H9 (cell line): ENCODE measurements around the gene RGS5. TPM values are rescaled to one million over a fixed set of nuclear protein-coding genes. Genes with fewer than 3 reads are reported as not detected.
A peak's percentile ranks its signal among the peaks of the same experiment; 100 is the strongest.

Experiments
- DNase-seq: peaks from one replicate; pipeline ENCODE4 v3.0.0-alpha.2; 2017
- H2AFZ ChIP-seq: one replicate; pipeline ENCODE4 v1.6.1; 2013; ENCODE audit warnings: mild to moderate bottlenecking, low read length, control low read depth, moderate library complexity
- H2AK5ac ChIP-seq: 2 replicates; pipeline ENCODE4 v1.6.1; 2013; ENCODE audit warnings: low read length, control low read depth, mixed read lengths; ENCODE audit not compliant: insufficient read length
- H2BK120ac ChIP-seq: one replicate; pipeline ENCODE4 v1.6.1; 2013; ENCODE audit warnings: low read depth, mild to moderate bottlenecking, low read length, control low read depth, inconsistent platforms; ENCODE audit not compliant: poor library complexity, severe bottlenecking
- H2BK12ac ChIP-seq: 2 replicates; pipeline ENCODE4 v1.6.1; 2013; ENCODE audit warnings: low read length, control low read depth, mixed read lengths, low read depth; ENCODE audit not compliant: insufficient read length
- H2BK15ac ChIP-seq: 2 replicates; pipeline ENCODE4 v1.6.1; 2013; ENCODE audit warnings: low read depth, low read length, control low read depth
- H2BK20ac ChIP-seq: one replicate; pipeline ENCODE4 v1.6.1; 2013; ENCODE audit warnings: low read depth, mild to moderate bottlenecking, low read length, control low read depth, inconsistent platforms; ENCODE audit not compliant: poor library complexity, severe bottlenecking
- H2BK5ac ChIP-seq: 2 replicates; pipeline ENCODE4 v1.6.1; 2013; ENCODE audit warnings: low read length, control low read depth, mixed read lengths; ENCODE audit not compliant: insufficient read length
- H3K14ac ChIP-seq: 2 replicates; pipeline ENCODE4 v1.6.1; 2013; ENCODE audit warnings: low read length, control low read depth; ENCODE audit not compliant: insufficient read depth
- H3K18ac ChIP-seq: 2 replicates; pipeline ENCODE4 v1.6.1; 2013; ENCODE audit warnings: low read depth, mild to moderate bottlenecking, mixed read lengths, low read length, control low read depth; ENCODE audit not compliant: insufficient read length
- H3K23ac ChIP-seq: 2 replicates; pipeline ENCODE4 v1.6.1; 2013; ENCODE audit warnings: low read length, control low read depth, mixed read lengths, low read depth; ENCODE audit not compliant: insufficient read length
- H3K23me2 ChIP-seq: 2 replicates; pipeline ENCODE4 v1.6.1; 2013; ENCODE audit warnings: low read depth, mild to moderate bottlenecking, mixed read lengths, low read length, control low read depth; ENCODE audit not compliant: insufficient read length, poor library complexity, severe bottlenecking
- H3K27ac ChIP-seq: 2 replicates; pipeline ENCODE4 v1.5.1; 2013; ENCODE audit warnings: low read length, control low read depth, mixed read lengths, low read depth; ENCODE audit not compliant: insufficient read length
- H3K27me3 ChIP-seq: 2 replicates; pipeline ENCODE4 v1.6.1; 2013; ENCODE audit warnings: low read length, control low read depth, inconsistent platforms; ENCODE audit not compliant: insufficient read depth
- H3K4ac ChIP-seq: 2 replicates; pipeline ENCODE4 v1.6.1; 2013; ENCODE audit warnings: low read depth, mild to moderate bottlenecking, control low read depth, inconsistent platforms, low read length, moderate library complexity
- H3K4me1 ChIP-seq: 2 replicates; pipeline ENCODE4 v1.6.1; 2013; ENCODE audit warnings: low read length, control low read depth, inconsistent platforms; ENCODE audit not compliant: insufficient read depth
- H3K4me2 ChIP-seq: 2 replicates; pipeline ENCODE4 v1.6.1; 2013; ENCODE audit warnings: low read length, control low read depth, mixed read lengths; ENCODE audit not compliant: insufficient read length, insufficient read depth
- H3K56ac ChIP-seq: 2 replicates; pipeline ENCODE4 v1.6.1; 2013; ENCODE audit warnings: low read depth, mild to moderate bottlenecking, mixed read lengths, low read length, control low read depth; ENCODE audit not compliant: insufficient read length
- H3K79me1 ChIP-seq: 2 replicates; pipeline ENCODE4 v1.6.1; 2013; ENCODE audit warnings: low read depth, mild to moderate bottlenecking, moderate library complexity, low read length, control low read depth, inconsistent platforms; ENCODE audit not compliant: insufficient read depth, poor library complexity, severe bottlenecking
- H3K79me2 ChIP-seq: 2 replicates; pipeline ENCODE4 v1.6.1; 2013; ENCODE audit warnings: low read length, control low read depth, inconsistent platforms; ENCODE audit not compliant: insufficient read depth
- H3K9ac ChIP-seq: 2 replicates; pipeline ENCODE4 v1.6.1; 2013; ENCODE audit warnings: low read length, control low read depth, mixed read lengths; ENCODE audit not compliant: insufficient read length; ENCODE audit errors: extremely low read depth
- H3K9me3 ChIP-seq: one replicate; pipeline ENCODE4 v1.6.1; 2013; ENCODE audit warnings: low read depth, low read length, inconsistent platforms; ENCODE audit not compliant: control insufficient read depth
- H3T11ph ChIP-seq: one replicate; pipeline ENCODE4 v1.6.1; 2013; ENCODE audit warnings: mild to moderate bottlenecking, low read length, control low read depth, inconsistent platforms
- H4K20me1 ChIP-seq: one replicate; pipeline ENCODE4 v1.6.1; 2013; ENCODE audit not compliant: control insufficient read depth, insufficient read length, insufficient read depth
- H4K5ac ChIP-seq: 2 replicates; pipeline ENCODE4 v1.6.1; 2013; ENCODE audit warnings: low read depth, mild to moderate bottlenecking, mixed read lengths, low read length, control low read depth; ENCODE audit not compliant: insufficient read length
- H4K8ac ChIP-seq: replicated peaks from 2 replicates; pipeline ENCODE4 v1.6.1; 2013; ENCODE audit warnings: low read length, control low read depth, mixed read lengths, low read depth; ENCODE audit not compliant: insufficient read length
- H4K91ac ChIP-seq: 2 replicates; pipeline ENCODE4 v1.6.1; 2013; ENCODE audit warnings: low read depth, mild to moderate bottlenecking, moderate library complexity, mixed read lengths, low read length, control low read depth; ENCODE audit not compliant: insufficient read length
- H3K27ac Mint-ChIP-seq, 3 experiments: 2 replicates in 2 of 3; 3 replicates in 1 of 3; pipeline ENCODE4 v1.8.0; 2020 to 2021; ENCODE audit warnings: mixed read lengths in 3 of 3, mild to moderate bottlenecking in 1 of 3, moderate library complexity in 1 of 3
- H3K27me3 Mint-ChIP-seq: 2 replicates; pipeline ENCODE4 v1.8.0; 2021; ENCODE audit warnings: low read depth, mild to moderate bottlenecking, moderate library complexity, mixed read lengths
- H3K36me3 Mint-ChIP-seq, 3 experiments: 2 replicates in 2 of 3; 3 replicates in 1 of 3; pipeline ENCODE4 v1.8.0; 2020 to 2021; ENCODE audit warnings: low read depth in 3 of 3, mixed read lengths in 3 of 3; ENCODE audit not compliant: insufficient read depth in 1 of 3
- H3K4me1 Mint-ChIP-seq, 2 experiments: 2 replicates each; pipeline ENCODE4 v1.8.0; 2020; ENCODE audit warnings: mixed read lengths in 2 of 2
- H3K4me3 Mint-ChIP-seq, 2 experiments: 2 replicates in 1 of 2; 3 replicates in 1 of 2; pipeline ENCODE4 v1.8.0; 2020 to 2021; ENCODE audit warnings: mild to moderate bottlenecking in 2 of 2, mixed read lengths in 2 of 2, moderate library complexity in 1 of 2
- H3K9me3 Mint-ChIP-seq, 2 experiments: 2 replicates in 1 of 2; 3 replicates in 1 of 2; pipeline ENCODE4 v1.8.0; 2020; ENCODE audit warnings: mild to moderate bottlenecking in 2 of 2, mixed read lengths in 2 of 2, moderate library complexity in 1 of 2
- CTCF ChIP-seq: fragments of 200-600 bp; sonication (generic); conservative IDR thresholded peaks from 3 replicates; pipeline ENCODE4 v1.8.0; 2021; ENCODE audit warnings: antibody characterized with exemption, mild to moderate bottlenecking
- WGBS: extraction: QIAGEN DNeasy Blood & Tissue Kit; methylation state at CpG from one replicate; pipeline ENCODE4 v1.1.7; 2013; ENCODE audit warnings: missing lambda C conversion rate, low lambda C conversion rate, mixed read lengths; ENCODE audit not compliant: insufficient read length; ENCODE audit errors: extremely low coverage; 5-methylcytosine and 5-hydroxymethylcytosine counted together
- long read RNA-seq: library from polyadenylated mRNA; unstranded; transcript quantifications from one replicate; pipeline ENCODE4 v2.0.0, GENCODE V29; 2020
- total RNA-seq: library from RNA; stranded (reverse); gene quantifications from 2 replicates; pipeline ENCODE4 v1.2.1, GENCODE V29; 2021

The RGS5 gene, protein sequence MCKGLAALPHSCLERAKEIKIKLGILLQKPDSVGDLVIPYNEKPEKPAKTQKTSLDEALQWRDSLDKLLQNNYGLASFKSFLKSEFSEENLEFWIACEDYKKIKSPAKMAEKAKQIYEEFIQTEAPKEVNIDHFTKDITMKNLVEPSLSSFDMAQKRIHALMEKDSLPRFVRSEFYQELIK
- total RNA-seq, result 30.1 and 33.7 TPM in 2 replicates
- long read RNA-seq, full-length matches to known transcripts, result 96 of 106 reads
- long read RNA-seq, partial matches to known transcripts, result 0 of 106 reads
- long read RNA-seq, other reads (novel, unspliced or antisense), result 10 of 106 reads

DNA sequence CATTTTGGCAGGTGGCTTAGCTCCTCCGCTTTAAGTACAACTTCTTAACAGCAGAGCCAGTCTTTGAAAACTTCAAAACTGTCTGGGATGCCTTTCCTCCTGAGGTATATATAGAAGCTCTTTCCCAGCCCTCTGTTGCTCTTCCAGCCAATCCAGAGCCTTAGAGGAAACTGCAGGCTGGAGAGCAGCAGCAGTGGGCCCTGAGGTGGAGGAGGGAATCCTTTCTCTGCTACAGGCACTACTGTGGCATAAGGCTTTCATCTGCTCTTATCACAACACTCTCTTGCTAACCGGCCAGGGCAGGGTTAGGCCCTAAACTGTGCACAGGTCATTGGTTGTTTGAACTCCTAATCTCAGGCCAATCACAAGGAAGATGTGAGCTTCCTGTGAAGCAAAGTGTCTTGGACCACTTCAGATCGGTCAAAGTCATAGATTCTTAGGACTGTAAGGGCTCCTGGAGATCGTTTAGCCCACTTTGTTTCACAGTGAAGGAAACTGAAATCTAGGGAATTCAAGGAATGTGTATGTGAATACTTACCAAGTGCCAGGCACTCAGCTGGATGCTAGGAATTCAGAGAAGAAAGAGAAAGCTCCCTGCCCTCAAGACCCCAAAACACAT lies at the start of gene RGS5:
TSS of gene RGS5 (minus strand) at position 84 of the 619 bp plus-strand sequence. CDS start at position 3, 81 bp downstream.
- Histone ChIP-seq H2AK5ac (no peak within 1 kb of the TSS), H3K79me1 (no peaks in the 10 kb centered on the region), H2AFZ (no peak within 1 kb of the TSS), H3K27ac (peak within 1 kb of the TSS; percentile 77), H3K9ac (no peak within 1 kb of the TSS), H3K14ac (no peak within 1 kb of the TSS; the same call in 1 of the 2 replicates), H2BK120ac (no peak within 1 kb of the TSS), H4K91ac (no peak within 1 kb of the TSS), H3K18ac (peak within 1 kb of the TSS; percentile 71), H3K79me2 (0 out of 2 replicates have a peak, but pooled peaks cover 3% of the 10 kb centered on the region), H2BK15ac (no peak within 1 kb of the TSS), H3K23me2 (no peaks in the 10 kb centered on the region), H3K4me1 (peaks cover 2% of the 10 kb centered on the region; the same call in 1 of the 2 replicates), H3K23ac (no peak within 1 kb of the TSS), H3K4ac (no peak within 1 kb of the TSS), H4K5ac (no peak within 1 kb of the TSS), H3K9me3 (no peaks in the 10 kb centered on the region), H3K56ac (no peak within 1 kb of the TSS), H2BK5ac (no peak within 1 kb of the TSS), H4K20me1 (no peaks in the 10 kb centered on the region), H3K27me3 (no peaks in the 10 kb centered on the region), H4K8ac (no peak within 1 kb of the TSS), H2BK20ac (no peak within 1 kb of the TSS), H3T11ph (no peak within 1 kb of the TSS), H3K4me2 (peak within 1 kb of the TSS; percentile 23), H2BK12ac (no peak within 1 kb of the TSS)
- Mint-ChIP-seq H3K4me3 (peak within 1 kb of the TSS; percentile 42 to 71; a peak in 4 of 5 replicates), H3K27ac (peak within 1 kb of the TSS; percentile 97 to 99 (median 97)), H3K9me3 (no peaks in the 10 kb centered on the region), H3K4me1 (peaks cover 35 to 43% of the 10 kb centered on the region in 2 experiments), H3K36me3 (no peaks in the 10 kb centered on the region), H3K27me3 (no peaks in the 10 kb centered on the region)
- no CpG with 5 or more reads among the region's 4 CpGs for WGBS
- TF ChIP-seq CTCF, result no peak
- peak; percentile 73 for DNase-seq
